GM18505 (cell line): Measurements from ENCODE around the gene CPNE4.

Experiments used
- ATAC-seq: cut with Tn5 transposase; IDR thresholded peaks from one replicate; pipeline ENCODE4 v1.9.1; 2021; ENCODE audit not compliant: unreplicated experiment
- POLR2A ChIP-seq: IDR thresholded peaks from 4 replicates; pipeline ENCODE4 v1.6.1; 2011; ENCODE audit warnings: borderline replicate concordance; ENCODE audit not compliant: insufficient read depth, insufficient read length; ENCODE audit errors: extremely low read depth

The CPNE4 gene

GRCh38 chr3:131586277-131586676 lies 448.5 kb downstream of the CPNE4 start:
- TF ChIP-seq POLR2A: no peak

GRCh38 chr3:131582438-131582837 lies 452.4 kb downstream of the CPNE4 start:
- no peak for TF ChIP-seq POLR2A
- ATAC-seq: no peak

More at GRCh38 chr3:131586277-131586676, 448.5 kb downstream of the CPNE4 start:
- no peak for ATAC-seq

GRCh38 chr3:131568460-131568859 lies 466.4 kb downstream of the CPNE4 start:
- ATAC-seq: no peak
- no peak for TF ChIP-seq POLR2A

- TF ChIP-seq POLR2A: no peak
- ATAC-seq: no peak
These were observed 470.0 kb downstream of the CPNE4 start for GRCh38 chr3:131564812-131565211.

- TF ChIP-seq POLR2A: no peak
- ATAC-seq: no peak
These were observed 473.3 kb downstream of the CPNE4 start for GRCh38 chr3:131561511-131561910.

GRCh38 chr3:131560795-131561194 lies 474.0 kb downstream of the CPNE4 start:
- ATAC-seq: no peak
- TF ChIP-seq POLR2A: no peak

- TF ChIP-seq POLR2A: no peak
- ATAC-seq: no peak
These were observed 479.4 kb downstream of the CPNE4 start for GRCh38 chr3:131555456-131555855.

GRCh38 chr3:131553495-131554247 lies 481.1 kb downstream of the CPNE4 start:
- peak; percentile 93 for ATAC-seq
- no peak for TF ChIP-seq POLR2A

GRCh38 chr3:131551761-131552160 lies 483.1 kb downstream of the CPNE4 start:
- no peak for ATAC-seq
- TF ChIP-seq POLR2A: no peak

GRCh38 chr3:131550562-131551465 lies 484.0 kb downstream of the CPNE4 start:
- no peak for ATAC-seq
- TF ChIP-seq POLR2A: no peak

- no peak for TF ChIP-seq POLR2A
- no peak for ATAC-seq
These were observed 485.5 kb downstream of the CPNE4 start for GRCh38 chr3:131549340-131549739.

- no peak for ATAC-seq
- no peak for TF ChIP-seq POLR2A
These were observed 487.2 kb downstream of the CPNE4 start for GRCh38 chr3:131547585-131547984.

- no peak for ATAC-seq
- no peak for TF ChIP-seq POLR2A
These were observed 488.4 kb downstream of the CPNE4 start for GRCh38 chr3:131546441-131546840.

GRCh38 chr3:131544557-131544956 lies 490.3 kb downstream of the CPNE4 start:
- ATAC-seq: no peak
- TF ChIP-seq POLR2A: no peak
